Hepatocyte (in vitro differentiated cells): ENCODE measurements around the gene SH3PXD2A. TPM values are rescaled to one million over a fixed set of nuclear protein-coding genes. Genes with fewer than 3 reads are reported as not detected.

Source experiments
- DNase-seq: peaks from one replicate; pipeline ENCODE4 v3.0.0-alpha.2; 2016; ENCODE audit warnings: low spot score
- H2AFZ ChIP-seq: fragments of 200-600 bp; sonication (generic); 2 replicates; pipeline ENCODE4 v1.6.0; 2016; ENCODE audit warnings: antibody characterized with exemption, mild to moderate bottlenecking
- H3K27ac ChIP-seq: fragments of 200-600 bp; sonication (generic); 2 replicates; pipeline ENCODE4 v1.5.1; 2016; ENCODE audit warnings: mild to moderate bottlenecking
- H3K27me3 ChIP-seq: fragments of 200-600 bp; sonication (generic); 2 replicates; pipeline ENCODE4 v1.6.1; 2016
- H3K36me3 ChIP-seq: fragments of 200-600 bp; sonication (generic); replicated peaks from 2 replicates; pipeline ENCODE4 v1.5.1; 2016; ENCODE audit warnings: low read depth; ENCODE audit not compliant: insufficient read depth
- H3K4me1 ChIP-seq: fragments of 200-600 bp; sonication (generic); 2 replicates; pipeline ENCODE4 v1.5.1; 2016; ENCODE audit warnings: mild to moderate bottlenecking, moderate library complexity; ENCODE audit not compliant: insufficient read depth
- H3K4me2 ChIP-seq: fragments of 200-600 bp; sonication (generic); 2 replicates; pipeline ENCODE4 v1.6.0; 2016
- H3K4me3 ChIP-seq: fragments of 200-600 bp; sonication (generic); 2 replicates; pipeline ENCODE4 v1.5.1; 2016; ENCODE audit warnings: mild to moderate bottlenecking
- H3K79me2 ChIP-seq: fragments of 200-600 bp; sonication (generic); 2 replicates; pipeline ENCODE4 v1.6.0; 2017; ENCODE audit warnings: mild to moderate bottlenecking
- H3K9me2 ChIP-seq: fragments of 200-600 bp; sonication (generic); replicated peaks from 2 replicates; pipeline ENCODE4 v1.6.0; 2017; ENCODE audit warnings: mild to moderate bottlenecking; ENCODE audit not compliant: insufficient read depth
- H3K9me3 ChIP-seq: fragments of 200-600 bp; sonication (generic); 2 replicates; pipeline ENCODE4 v1.5.1; 2016; ENCODE audit warnings: low read depth, mild to moderate bottlenecking
- H4K20me1 ChIP-seq: fragments of 200-600 bp; sonication (generic); 2 replicates; pipeline ENCODE4 v1.6.0; 2016; ENCODE audit warnings: mild to moderate bottlenecking; ENCODE audit not compliant: insufficient read depth, poor library complexity, severe bottlenecking
- EZH2 ChIP-seq: fragments of 200-600 bp; sonication (generic); IDR thresholded peaks from 2 replicates; pipeline ENCODE4 v1.6.1; 2016; ENCODE audit warnings: antibody characterized with exemption, mild to moderate bottlenecking, borderline replicate concordance
- EZH2phosphoT487 ChIP-seq: fragments of 200-600 bp; sonication (generic); IDR thresholded peaks from one replicate; pipeline ENCODE4 v1.6.1; 2018; ENCODE audit warnings: antibody characterized with exemption, mild to moderate bottlenecking, low read depth, moderate library complexity; ENCODE audit not compliant: unreplicated experiment, severe bottlenecking
- WGBS: methylation state at CpG from one replicate; pipeline ENCODE4 v1.1.6; 2016; ENCODE audit warnings: low lambda C conversion rate; ENCODE audit errors: missing lambda C conversion rate; 5-methylcytosine and 5-hydroxymethylcytosine counted together
- polyA plus RNA-seq: library from polyadenylated mRNA; unstranded; fragments of >200 nt; fragmentation: Nextera tagmentation; extraction: Ambion mirVana; gene quantifications from 2 replicates; pipeline ENCODE4 v1.2.1, GENCODE V29; 2016
- total RNA-seq: library from RNA; depleted of rRNA; stranded (reverse); fragments of >200 nt; gene quantifications from 2 replicates; pipeline ENCODE4 v1.2.3, GENCODE V29; 2014
- TF ChIP-seq, protein P1 (sequence below): fragments of 200-600 bp; sonication (generic); IDR thresholded peaks from 2 replicates; pipeline ENCODE4 v1.5.1; 2016; ENCODE audit warnings: antibody characterized with exemption, mild to moderate bottlenecking; ENCODE audit not compliant: poor library complexity

Gene SH3PXD2A
- total and polyA plus RNA-seq, 2 experiments from 2014 or later: 8.4 to 13.6 TPM

DNA sequence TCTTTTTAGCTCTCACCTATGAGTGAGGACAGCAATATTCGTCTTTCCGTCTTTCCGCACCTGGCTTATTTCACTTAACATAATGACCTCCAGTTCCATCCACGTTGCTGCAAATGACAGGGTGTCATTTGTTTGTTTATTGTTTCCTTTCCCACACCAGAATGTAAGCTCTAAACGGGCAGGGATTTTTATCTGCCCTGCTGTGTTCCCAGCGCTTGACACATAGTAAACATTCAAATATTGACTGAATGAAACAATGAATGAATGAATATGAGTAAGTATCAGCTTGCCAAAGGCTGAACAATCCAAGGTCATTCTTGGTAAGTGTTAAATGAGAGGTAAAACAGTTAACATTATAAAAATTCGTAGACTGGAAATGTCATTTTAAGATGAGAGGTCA lies 12.8 kb downstream of the SH3PXD2A start:
- Histone ChIP-seq H3K27ac (no peak overlapping the region), H3K9me2 (no peaks in the 10 kb centered on the region), H3K4me3 (no peak overlapping the region), H3K4me2 (no peak overlapping the region), H3K79me2 (peaks cover 84% of the 10 kb centered on the region), H3K9me3 (no peaks in the 10 kb centered on the region), H3K36me3 (no peaks in the 10 kb centered on the region), H2AFZ (no peak overlapping the region), H4K20me1 (no peaks in the 10 kb centered on the region), H3K27me3 (no peaks in the 10 kb centered on the region), H3K4me1 (peaks cover 40% of the 10 kb centered on the region)
- DNase-seq: no peak
- WGBS: 52% methylated on average over 7 of the region's 7 CpGs
- TF ChIP-seq EZH2phosphoT487 (no peak), EZH2 (no peak)
- TF ChIP-seq, protein P1, sequence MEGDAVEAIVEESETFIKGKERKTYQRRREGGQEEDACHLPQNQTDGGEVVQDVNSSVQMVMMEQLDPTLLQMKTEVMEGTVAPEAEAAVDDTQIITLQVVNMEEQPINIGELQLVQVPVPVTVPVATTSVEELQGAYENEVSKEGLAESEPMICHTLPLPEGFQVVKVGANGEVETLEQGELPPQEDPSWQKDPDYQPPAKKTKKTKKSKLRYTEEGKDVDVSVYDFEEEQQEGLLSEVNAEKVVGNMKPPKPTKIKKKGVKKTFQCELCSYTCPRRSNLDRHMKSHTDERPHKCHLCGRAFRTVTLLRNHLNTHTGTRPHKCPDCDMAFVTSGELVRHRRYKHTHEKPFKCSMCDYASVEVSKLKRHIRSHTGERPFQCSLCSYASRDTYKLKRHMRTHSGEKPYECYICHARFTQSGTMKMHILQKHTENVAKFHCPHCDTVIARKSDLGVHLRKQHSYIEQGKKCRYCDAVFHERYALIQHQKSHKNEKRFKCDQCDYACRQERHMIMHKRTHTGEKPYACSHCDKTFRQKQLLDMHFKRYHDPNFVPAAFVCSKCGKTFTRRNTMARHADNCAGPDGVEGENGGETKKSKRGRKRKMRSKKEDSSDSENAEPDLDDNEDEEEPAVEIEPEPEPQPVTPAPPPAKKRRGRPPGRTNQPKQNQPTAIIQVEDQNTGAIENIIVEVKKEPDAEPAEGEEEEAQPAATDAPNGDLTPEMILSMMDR: no peak

DNA sequence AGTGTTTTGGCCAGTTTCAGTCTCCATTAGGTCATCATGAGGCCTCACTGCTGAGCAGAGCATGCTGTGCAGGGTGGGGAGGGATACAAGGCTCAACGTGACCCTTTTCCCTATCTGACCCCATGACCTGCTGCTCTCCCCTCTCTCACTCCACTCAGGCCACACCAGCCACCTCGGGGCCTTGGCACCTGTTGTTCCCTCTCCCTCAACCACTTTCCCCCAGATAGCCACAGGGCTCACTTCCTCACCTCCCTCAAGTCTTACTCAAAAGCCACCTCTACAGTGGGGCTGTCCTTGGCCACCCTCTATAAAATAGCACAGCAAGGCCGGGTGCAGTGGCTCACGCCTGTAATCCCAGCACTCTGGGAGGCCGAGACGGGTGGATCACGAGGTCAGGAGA lies 13.9 kb downstream of the SH3PXD2A start:
- Histone ChIP-seq H3K36me3 (no peaks in the 10 kb centered on the region), H3K27me3 (no peaks in the 10 kb centered on the region), H3K79me2 (peaks cover 73% of the 10 kb centered on the region), H3K9me3 (no peaks in the 10 kb centered on the region), H3K27ac (no peak overlapping the region), H3K4me2 (no peak overlapping the region), H3K4me3 (no peak overlapping the region), H3K4me1 (peaks cover 47% of the 10 kb centered on the region), H3K9me2 (no peaks in the 10 kb centered on the region), H2AFZ (no peak overlapping the region), H4K20me1 (no peaks in the 10 kb centered on the region)
- 90% methylated on average over 7 of the region's 7 CpGs for WGBS
- no peak for DNase-seq
- no peak for TF ChIP-seq EZH2
- TF ChIP-seq EZH2phosphoT487: no peak
- TF ChIP-seq, protein P1: no peak

DNA sequence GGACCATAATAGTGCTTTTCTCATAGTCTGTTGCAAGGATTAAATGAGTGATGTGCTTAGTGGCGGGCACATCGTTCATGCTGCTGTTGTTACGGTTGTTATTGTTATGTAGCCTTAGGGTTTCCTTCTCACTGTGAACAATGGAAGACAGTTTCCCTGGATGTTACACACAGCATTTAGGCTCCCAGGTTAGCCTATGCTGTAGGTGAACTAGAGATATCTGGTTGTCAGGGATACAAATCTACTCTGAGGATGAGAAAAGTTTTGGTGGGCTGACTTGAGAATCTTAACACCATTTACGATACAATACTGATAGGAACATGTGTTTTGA lies 14.7 kb downstream of the SH3PXD2A start:
- H3K4me2 ChIP-seq: no peak overlapping the region
- H4K20me1 ChIP-seq: no peaks in the 10 kb centered on the region
- no peak overlapping the region for H3K4me3 ChIP-seq
- TF ChIP-seq EZH2phosphoT487 (no peak), EZH2 (no peak)
- TF ChIP-seq, protein P1: no peak
- H3K36me3 ChIP-seq: no peaks in the 10 kb centered on the region
- DNase-seq: no peak
- H3K9me2 ChIP-seq: no peaks in the 10 kb centered on the region
- peaks cover 74% of the 10 kb centered on the region for H3K79me2 ChIP-seq
- WGBS: 61% methylated on average over 4 of the region's 4 CpGs
- no peaks in the 10 kb centered on the region for H3K9me3 ChIP-seq
- H2AFZ ChIP-seq: no peak overlapping the region
- H3K27me3 ChIP-seq: no peaks in the 10 kb centered on the region
- peaks cover 50% of the 10 kb centered on the region for H3K4me1 ChIP-seq
- H3K27ac ChIP-seq: no peak overlapping the region
